WTC11 (cell line): ENCODE measurements around the gene WDR89.

Experiments
- CTCF ChIP-seq: fragments of 200-600 bp; IDR thresholded peaks from 2 replicates; pipeline ENCODE4 v1.8.0; 2022; ENCODE audit warnings: antibody characterized with exemption
- E2F4 ChIP-seq: sonication (generic); formaldehyde crosslinking; IDR thresholded peaks from 2 replicates; pipeline ENCODE4 v1.8.1; 2022; ENCODE audit warnings: low read depth, mild to moderate bottlenecking, moderate library complexity, missing genetic modification reagents, borderline replicate concordance
- ETV6 ChIP-seq: sonication (generic); formaldehyde crosslinking; IDR thresholded peaks from 2 replicates; pipeline ENCODE4 v1.8.1; 2022; ENCODE audit warnings: mild to moderate bottlenecking, missing genetic modification reagents
- NR1H2 ChIP-seq: sonication (generic); formaldehyde crosslinking; IDR thresholded peaks from 2 replicates; pipeline ENCODE4 v1.9.0; 2021; ENCODE audit warnings: mild to moderate bottlenecking, moderate library complexity, missing genetic modification reagents
- NR3C1 ChIP-seq: sonication (generic); formaldehyde crosslinking; conservative IDR thresholded peaks from 2 replicates; pipeline ENCODE4 v1.8.1; 2023; ENCODE audit warnings: low read depth, mild to moderate bottlenecking, missing genetic modification reagents
- STAT6 ChIP-seq: sonication (generic); formaldehyde crosslinking; conservative IDR thresholded peaks from 2 replicates; pipeline ENCODE4 v1.8.1; 2023; ENCODE audit warnings: mild to moderate bottlenecking, low read depth, missing genetic modification reagents, moderate library complexity
- TEAD4 ChIP-seq: sonication (generic); formaldehyde crosslinking; IDR thresholded peaks from 2 replicates; pipeline ENCODE4 v1.8.0; 2022; ENCODE audit warnings: mild to moderate bottlenecking, missing genetic modification reagents

GRCh38 chr14:63581491-63581890, 60.2 kb downstream of the WDR89 start:
- TF ChIP-seq CTCF (no peak), NR3C1 (CRISPR knock-in tag) (no peak), STAT6 (CRISPR knock-in tag) (no peak), NR1H2 (CRISPR knock-in tag) (no peak), E2F4 (CRISPR knock-in tag) (no peak), TEAD4 (CRISPR knock-in tag) (no peak), ETV6 (CRISPR knock-in tag) (no peak)
